SKM-1 treated with dmso at 0.1 percent for 144 hours (cell line): ENCODE results near the gene GEMIN5.

ENCODE experiments used
- DNase-seq: peaks from one replicate; lab custom pipeline; 2025; ENCODE audit not compliant: unreplicated experiment; lab: John Stamatoyannopoulos, UW

Gene GEMIN5

DNA sequence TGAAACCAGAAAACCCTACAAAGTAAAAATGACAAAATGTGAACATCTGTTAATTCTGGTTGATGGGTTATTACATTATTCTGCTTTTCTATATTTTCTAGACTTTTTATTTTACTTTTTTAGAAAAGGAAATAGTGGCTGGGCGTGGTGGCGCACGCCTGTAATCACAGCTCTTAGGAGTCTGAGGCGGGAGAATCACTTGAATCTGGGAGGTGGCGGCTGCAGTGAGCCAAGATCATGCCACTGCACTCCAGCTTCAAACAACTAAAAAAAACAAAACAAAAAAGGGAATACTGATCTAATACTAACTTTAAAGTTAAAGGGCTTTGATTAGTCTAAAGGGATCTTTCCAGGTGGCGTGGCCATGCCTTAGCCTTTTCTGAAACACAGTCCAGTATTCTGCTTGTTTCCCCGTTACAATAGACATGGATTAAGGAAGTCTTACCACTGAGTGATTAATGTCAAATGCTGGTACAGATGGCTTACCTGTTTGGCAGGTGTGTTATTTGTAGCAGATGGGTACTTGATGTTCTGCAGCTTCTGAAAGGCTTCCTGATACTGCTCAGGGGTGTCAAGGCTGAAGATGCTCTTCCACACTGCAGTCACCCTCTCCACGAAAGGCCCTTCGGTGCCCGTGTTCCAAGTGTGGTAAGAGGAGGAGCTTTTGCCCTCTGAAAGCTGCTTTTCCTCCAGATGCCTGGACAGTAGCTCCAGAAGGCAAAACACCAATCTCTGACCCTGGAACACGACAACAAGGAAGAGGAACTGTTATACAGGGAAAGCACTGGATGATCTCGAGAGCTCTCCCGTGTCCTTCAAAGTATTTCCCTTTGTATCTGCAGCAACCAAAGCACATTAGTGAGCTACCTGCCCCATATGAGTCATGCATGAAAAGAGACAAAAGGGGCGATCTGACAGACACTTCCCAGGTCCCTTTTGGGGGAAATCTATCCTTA is 42.1 kb downstream of the GEMIN5 start:
- DNase-seq: no peak

DNA sequence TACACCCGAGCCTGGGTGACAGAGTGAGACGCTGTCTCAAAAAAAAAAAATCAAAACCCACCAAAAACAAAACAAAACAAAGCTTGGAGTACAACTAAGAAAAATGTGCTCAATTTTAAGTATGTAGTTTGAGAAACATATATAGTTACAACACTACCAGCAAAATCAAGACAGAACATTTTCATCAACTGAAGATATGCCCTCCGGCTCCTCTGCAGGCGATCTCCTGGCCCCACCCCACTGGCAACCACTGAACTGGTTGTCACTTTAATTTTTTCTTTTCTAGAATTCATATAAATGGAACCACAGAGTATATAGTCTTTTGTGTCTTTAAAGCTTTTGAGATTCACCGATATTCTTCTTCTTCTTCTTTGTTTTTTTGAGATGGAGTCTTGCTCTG is 44.6 kb downstream of the GEMIN5 start:
- no peak for DNase-seq

DNA sequence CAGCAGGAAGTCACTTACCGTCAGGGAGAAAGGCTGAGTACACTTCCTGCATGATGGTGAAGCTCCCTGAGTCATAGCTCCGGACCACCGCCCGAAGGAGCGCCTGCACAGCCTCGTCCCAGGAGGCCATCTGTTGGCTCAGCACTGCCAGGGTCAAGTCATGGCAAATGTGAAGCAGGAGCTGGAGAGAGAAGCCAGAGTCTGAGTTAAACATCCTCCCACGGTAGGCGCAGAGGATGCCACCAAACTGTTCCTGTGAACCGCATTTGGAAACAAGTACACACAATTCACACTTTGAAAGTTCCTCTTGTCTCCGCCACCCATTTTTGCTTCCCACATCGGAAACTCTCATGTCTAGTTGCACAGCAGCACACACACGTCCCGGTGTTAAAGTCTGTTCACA is 45.6 kb downstream of the GEMIN5 start:
- no peak for DNase-seq

DNA sequence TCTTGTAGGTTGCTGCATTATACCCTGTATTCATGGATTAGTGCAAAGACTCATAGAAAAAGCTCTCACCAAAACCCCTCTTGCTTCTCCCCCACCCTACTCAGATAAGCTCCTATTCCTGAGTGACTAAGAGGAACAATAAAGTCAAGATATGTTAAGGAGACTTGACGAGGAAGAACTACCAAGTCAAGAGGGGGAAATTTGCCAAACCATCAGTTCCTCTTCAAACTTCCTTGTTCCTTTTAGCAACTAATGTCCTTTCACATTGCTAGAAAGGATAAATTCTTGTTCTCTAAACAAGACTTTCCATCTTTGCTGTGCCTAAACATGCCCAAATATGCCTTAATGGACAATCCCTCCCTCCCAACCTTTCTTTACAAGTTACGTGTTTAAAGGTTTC is 52.6 kb downstream of the GEMIN5 start:
- peak; percentile 64 for DNase-seq

DNA sequence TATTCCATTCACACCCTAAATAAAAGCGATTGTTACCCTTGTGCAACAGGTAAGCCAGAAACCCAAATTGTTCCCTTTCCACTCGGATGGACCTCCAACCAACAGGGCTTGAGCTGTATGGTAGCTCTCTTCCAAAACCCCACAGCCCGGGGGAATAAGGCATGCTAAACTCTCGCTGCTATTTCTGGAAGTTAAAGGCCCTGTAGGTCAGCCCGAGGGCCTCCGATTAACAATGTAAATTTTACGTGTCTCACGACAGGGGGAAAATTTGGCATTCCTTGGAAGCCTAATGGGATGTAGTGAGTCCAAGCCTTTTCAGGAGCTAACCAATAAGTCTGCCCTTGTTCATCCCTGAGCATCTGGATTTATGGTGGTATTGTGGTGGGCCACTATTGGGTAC is 53.6 kb downstream of the GEMIN5 start:
- DNase-seq: no peak

DNA sequence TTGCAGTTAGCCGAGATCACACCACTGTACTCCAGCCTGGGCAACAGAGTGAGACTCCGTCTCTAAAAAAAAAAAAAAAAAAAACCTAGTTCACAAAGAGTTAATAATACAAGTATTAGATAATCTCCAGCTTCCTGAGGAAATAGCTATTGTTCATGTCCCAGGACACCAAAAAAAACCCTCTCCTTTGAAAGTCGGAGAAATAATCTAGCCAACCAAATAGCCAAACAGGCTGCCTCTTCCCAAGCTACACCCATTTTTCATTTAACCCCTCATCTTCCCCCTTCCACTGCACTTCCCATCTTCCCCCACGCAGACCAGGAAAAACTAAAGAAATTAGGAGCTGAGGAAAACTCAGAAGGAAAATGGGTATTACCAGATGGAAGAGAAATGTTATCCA is 56.0 kb downstream of the GEMIN5 start:
- no peak for DNase-seq

DNA sequence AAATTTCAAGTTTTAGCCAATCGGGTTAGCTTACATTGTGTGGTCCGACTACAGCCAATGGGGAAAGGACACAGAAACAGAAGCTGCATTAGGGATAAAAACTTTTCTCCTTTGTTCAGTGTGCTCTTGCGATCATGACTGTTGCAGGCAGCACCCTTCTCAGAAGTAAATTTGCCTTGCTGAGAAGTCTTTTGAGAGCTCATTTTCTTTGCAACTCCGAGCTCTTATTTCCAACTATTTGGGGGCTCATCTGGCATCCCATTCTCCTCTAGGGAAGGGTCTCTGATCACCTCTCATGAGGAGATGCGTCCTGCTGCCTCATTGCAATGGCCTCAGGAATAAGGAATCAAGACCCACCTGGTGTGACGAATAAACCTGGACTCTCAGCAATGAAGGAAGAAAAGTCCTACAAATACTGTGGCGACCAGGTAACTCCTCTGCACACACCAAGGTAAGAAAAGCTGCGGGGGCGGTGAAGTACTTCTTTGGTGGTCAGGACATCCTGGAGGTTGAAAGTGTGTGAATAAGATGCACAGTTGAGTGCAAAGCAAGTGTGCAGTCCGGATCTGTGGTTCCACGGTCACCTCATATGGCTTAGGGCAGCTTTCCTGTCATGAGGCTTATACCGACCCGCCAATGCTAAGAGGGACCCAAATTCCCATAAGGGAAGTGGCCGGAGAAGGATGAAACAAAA is 59.2 kb downstream of the GEMIN5 start:
- DNase-seq: no peak

DNA sequence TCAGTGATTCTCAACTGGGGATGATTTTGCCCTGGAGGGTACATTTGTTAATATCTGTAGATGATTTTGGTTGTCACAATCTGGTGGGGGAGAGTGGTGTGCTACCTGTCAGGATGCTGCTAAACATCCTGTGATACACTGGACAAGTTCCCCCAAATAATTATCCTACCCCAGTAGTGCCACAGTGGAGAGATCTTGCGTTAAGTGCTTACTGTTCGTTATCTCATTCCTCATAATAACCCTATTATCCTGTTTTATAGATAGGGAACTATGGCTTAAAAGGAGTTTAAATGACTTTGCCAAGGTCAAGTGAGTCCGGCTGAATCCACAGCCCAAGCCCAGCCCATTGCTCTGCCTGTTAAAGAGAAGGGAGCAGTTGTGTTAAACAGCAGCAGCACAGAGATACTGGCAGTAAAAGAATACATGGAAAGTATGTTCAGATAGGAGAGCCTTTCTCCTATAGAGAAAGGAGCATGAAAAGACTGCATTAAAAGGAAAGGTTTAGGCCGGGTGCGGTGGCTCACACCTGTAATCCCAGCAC is 64.2 kb downstream of the GEMIN5 start:
- DNase-seq: no peak

DNA sequence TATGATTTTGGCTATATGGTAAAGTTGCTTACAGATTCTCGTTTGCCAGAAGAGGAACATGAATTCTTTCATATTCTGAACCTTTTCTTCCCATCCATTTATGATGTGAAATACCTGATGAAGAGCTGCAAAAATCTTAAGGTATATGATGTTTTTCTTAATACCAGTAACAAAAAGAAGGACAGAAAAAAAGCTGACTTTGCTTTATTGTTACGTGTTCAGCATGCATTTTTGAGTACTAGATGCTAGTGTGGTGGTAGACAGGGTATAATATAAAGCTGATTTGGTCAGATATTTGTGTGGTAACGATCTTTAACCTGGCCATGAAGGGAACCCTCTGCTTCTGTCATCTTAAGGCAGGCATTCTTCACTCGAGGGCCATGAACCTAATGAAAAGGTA is 66.3 kb downstream of the GEMIN5 start:
- DNase-seq: no peak

DNA sequence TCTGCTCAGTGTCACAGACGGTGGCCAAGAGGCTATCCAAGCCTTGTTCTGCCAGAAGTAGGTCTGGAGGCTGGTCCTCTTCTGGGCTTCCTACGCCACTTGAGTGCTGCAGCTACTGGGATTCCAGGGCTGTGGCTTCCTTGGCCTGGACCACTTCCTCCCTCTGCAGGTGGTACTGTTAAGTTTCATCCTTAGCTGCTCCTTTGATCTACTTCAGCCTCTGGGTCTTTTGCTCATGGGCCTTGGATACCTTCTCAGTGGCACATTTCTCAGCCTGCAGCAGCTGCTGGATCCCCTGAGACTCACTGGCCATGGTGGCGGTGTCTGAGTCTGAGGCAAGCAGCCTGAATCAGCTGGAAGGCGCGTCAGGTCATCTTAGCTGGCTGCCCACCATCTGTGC is 69.3 kb downstream of the GEMIN5 start:
- DNase-seq: no peak

DNA sequence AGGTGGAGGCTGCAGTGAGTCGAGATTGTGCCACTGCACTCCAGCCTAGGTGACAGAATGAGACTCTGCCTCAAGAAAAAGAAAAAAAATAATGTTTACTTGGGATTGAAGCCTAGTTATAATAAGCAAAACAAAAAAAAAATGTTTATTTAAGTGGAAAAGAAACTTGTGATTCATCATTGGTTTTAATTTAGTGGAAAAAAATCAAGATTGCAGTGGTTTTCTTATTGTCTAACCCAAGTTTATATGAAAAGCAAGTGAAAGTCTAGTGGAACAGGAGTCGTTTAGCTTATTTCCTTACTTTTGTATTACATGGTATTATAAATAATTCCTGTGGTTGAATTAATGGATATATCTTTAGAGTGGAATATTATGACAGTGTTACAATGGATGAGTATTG is 71.2 kb downstream of the GEMIN5 start:
- DNase-seq: no peak

DNA sequence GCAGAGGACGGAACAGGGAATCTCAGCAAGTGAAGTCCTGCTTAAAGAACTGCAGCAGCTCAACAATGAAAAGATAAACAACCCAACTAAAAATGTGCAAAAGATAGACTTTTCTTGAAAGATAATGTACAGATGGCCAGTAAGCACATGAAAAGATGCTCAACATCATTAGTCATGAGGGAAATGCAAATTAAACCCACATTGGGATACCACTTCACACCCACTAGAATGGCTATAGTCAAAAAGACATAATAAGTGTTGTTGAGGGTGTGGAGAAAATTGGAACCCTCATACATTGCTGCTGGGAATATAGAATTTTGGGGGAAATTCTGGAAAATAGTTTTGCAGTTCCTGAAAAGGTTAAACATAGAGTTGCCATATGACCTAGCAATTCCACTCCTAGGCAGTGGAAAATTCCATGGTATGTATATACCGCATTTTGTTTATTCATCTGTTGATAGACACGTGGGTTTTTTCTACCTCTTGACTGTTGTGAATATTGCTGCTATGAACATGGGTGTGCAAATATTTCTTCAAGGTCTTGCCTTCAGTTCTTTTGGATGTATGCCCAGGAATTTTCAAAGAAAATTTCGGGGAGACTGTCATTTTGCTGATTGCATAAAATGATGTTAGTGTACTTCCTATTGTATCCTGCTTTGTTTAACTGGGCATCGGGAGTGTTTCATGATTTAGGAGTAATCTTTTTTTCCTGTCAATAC is 72.4 kb downstream of the GEMIN5 start:
- no peak for DNase-seq

DNA sequence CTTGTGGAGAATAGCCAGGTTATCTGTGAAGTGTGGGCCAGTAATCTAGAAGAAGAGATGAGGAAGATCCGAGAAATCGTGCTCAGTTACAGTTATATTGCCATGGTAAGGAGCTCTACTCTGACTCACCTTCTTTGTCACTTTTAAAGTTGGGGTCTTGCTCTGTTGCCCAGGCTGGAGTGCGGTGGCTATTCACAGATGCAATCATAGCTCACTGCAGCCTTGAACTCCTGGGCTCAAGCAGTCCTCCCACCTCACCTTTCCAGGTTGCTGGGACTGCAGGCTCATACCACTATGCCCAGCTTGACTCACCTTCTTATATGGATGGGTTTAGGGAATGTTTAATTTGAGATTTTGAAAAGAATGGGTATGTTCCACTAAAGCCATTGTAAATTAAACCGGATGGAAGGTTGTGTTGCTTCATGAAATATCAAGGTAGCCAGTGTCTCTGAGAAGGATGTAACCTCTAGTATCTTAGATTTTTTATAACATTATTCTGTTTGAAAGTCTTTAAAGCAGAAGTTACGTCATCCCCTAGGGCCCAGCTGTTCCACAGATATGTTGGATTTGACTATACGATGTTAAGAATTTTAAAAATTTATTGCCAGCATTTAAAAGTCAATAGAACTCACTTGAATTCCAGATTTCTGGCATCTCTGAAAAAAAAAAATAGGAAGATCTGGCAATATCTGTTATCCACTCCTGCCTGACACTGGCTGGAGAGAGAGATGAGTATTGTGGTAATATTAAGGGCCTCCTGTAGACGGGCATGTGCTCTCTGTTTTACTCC is 74.5 kb downstream of the GEMIN5 start:
- no peak for DNase-seq

DNA sequence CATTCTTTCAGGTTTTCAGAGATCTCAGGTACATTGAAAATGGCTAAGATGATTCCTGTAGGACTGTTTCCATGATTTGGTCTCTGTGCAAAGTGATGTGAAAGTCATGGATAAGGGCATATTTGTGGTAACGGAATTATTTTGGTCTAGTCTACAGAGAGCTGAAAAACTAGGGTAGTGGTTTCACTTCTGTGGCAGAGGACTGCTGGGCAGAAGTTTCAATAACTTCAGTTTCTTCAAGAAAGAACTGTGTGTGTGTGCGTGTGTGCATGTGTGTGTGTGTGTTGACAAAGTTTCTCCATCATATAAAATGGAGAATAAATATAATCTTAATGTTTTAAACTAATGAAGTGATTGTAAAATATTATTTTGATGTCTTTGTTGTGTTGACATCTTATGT is 75.2 kb downstream of the GEMIN5 start:
- no peak for DNase-seq

DNA sequence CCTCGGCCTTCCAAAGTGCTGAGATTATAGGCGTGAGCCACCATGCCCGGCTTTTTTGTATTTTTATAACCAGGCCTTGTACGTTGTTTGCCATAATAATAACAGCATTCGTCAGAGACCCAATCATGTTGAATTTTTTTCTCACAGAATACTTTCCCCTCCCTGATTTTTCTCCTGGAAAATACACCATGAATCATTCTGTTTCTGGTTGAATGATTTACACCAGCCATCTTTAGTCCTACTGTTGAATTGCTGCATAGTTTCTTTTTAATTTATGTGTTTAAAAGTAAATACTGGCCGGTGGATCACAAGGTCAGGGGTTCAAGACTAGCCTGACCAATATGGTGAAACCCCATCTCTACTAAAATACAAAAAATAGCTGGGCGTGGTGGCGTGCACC is 76.1 kb downstream of the GEMIN5 start:
- DNase-seq: no peak

DNA sequence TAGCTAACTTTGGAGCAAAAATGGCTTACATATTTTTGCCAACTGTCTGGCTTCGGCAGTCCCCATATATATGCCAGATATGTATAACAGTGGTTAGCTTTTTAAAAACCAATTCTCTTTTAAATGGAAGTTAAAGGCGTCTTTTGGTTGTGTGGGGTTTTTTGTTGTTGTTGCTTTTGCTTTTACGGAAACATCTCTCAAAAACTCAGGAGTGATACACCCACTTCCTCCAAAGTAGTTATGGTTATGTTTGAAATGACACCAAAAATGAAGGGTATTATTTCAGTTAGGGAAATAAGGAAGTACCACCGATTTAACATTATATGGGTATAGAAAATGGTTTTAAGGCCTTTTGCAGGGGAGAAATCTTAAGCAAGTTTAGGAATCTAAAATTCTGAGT is 77.2 kb downstream of the GEMIN5 start:
- no peak for DNase-seq

DNA sequence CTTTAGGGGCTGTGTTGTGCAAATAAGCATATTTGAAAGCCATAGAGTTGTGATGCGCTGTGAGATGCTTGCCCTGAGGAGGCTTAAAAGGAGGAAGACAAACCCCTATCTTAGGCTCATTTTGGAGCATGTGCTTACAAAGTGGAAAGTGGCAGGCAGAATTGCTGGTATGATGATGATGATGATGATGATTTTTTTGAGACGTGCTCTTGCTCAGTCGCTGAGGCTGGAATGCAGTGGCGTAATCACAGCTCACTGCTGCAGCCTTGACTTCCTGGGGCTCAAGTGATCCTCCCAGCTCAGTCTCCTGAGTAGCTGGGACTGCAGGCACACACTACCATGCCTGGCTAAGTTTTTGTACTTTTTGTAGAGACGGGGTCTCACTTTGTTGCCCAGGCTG is 77.9 kb downstream of the GEMIN5 start:
- DNase-seq: peak; percentile 36

DNA sequence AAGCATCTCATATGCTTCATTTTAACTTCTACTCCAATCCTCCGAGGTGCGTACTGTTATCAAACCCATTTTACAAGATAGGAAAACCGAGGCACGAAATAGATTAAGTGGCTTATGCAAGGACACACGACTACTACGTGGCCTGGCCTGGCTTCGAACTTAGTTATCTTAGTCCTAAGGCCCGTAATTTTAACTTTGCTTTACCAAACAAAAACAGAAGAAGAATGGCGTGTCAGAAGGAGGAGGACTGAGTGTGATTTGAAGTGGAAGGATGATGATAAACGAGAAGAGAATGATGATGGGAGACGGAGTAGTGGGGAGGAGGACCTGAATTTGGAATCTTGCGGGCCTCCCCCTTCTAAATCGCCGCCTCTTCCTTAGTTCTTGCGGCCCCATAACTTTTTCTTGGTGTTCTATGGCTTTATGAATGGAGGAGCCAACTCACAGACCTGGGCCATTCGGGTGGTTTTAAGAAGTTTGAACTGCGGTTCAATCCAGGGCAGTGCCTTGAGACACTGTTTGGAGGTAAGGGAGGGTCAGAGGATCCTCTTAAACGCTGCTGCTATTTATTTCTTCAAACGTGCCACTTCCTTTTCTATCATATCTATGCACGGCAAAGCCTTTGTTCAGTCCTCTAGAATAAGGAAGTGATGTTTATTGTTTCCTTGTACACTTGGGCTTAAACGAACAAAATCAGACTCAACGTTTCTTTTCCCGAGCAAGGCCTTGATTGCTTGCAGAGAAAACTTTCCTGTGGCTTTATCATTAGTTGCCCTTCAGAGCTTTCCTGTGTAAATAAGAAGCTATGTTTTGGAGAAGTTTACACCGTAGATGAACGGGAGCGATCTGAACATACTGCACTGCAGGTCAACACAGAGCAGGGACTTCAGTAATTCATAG is 78.8 kb downstream of the GEMIN5 start:
- DNase-seq: peak; percentile 77

DNA sequence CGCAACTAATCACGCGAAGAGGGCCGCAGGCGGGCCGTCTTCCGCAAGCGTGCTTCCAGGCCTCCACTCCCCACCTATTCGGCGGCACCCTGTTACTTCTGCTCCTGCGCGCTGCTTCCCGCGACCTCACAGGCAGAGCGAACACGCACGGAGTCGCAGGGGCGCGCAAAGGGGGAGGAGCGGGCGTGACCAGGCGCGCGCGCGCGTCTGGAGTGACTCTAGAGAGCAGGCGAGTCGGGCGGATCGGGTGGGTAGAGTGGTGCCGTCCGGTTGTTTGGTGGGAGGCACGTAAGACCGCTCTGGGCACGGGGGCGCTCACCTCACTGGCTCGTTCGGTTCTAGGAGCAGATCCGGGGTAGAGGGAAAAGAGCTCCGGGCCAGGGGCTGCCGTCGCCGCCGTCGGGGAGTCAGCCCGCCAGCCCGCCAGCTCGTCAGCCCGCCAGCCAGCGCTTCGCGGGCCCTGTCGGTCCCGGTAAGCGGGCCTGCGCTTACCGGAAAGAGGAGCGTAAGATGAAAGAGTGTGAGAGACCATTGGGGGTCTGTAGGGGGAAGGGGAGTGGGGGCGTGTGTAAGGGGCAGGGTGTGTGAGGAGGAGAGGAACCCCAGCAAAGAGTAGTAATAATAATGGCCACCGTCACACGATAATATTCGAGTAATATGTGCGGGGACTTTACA is 79.6 kb downstream of the GEMIN5 start, which contains the start of gene CNOT8:
Gene CNOT8, plus strand, starts transcription at position 331 of the 675 bp plus-strand sequence. CDS start 4,652 bp downstream, outside the sequence.
- DNase-seq: peak; percentile 95
